HG03039 (cell line): Measurements from ENCODE around the gene OBI1.
"Not testable (repeated sequence)": the region's sequence is repeated elsewhere in the genome, so short reads cannot be mapped to it uniquely, and the experiment has no call there.

Experiments used
- ATAC-seq: cut with Tn5 transposase; IDR thresholded peaks from one replicate; pipeline ENCODE4 v1.9.1; 2021; ENCODE audit warnings: mild to moderate bottlenecking, moderate library complexity; ENCODE audit not compliant: unreplicated experiment

Gene OBI1

DNA sequence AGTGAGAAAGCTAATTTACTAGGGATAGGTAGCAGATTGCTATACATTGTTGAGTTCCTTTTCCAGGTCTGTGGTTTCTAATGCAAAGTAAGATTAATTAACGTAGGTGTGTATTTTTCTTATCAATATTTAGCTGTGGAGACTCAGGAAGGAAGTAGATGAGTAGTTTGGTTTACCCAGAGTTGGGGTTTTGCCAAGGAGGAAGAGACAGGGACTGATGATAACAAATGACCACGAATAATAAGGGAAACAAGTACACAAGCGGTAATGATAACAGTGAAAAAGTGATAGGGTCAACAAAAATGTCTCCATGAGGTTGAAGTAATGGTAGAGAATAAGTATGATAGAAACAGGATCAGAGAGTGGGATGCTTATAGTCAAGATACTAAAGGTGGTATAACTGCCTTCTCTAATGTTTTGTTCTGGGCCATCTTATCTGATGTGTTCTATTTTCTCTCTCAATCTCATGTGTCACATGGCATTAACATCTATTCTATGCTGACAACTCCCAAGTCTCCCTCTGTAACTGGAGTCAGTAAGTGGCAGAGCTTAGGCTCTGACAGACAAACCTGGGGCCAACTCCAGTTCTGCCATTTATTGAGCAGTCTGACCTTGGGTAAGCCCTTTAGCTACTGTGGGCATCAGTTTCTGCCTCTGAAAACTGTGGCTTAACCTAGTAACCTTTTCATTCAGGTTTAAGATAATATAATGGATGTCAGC is 8.8 kb downstream of the OBI1 start:
- ATAC-seq = no peak

DNA sequence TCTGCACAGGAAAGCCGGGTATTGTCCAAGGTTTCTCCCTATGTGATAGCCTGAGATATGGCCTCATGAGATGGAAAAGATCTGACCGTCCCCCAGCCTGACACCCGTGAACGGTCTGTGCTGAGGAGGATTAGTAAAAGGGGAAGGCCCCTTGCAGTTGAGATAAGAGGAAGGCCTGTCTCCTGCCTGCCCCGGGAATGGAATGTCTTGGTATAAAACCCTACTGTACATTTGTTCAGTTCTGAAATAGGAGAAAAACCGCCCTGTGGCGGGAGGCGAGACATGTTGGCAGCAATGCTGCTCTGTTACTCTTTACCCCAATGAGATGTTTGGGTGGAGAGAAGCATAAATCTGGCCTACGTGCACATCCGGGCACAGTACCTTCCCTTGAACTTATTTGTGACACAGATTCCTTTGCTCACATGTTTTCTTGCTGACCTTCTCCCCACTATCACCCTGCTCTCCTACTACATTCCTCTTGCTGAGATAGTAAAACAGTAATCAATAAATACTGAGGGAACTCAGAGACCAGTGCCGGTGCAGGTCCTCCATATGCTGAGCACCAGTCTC is 11.8 kb downstream of the OBI1 start:
- ATAC-seq = not testable (repeated sequence)

DNA sequence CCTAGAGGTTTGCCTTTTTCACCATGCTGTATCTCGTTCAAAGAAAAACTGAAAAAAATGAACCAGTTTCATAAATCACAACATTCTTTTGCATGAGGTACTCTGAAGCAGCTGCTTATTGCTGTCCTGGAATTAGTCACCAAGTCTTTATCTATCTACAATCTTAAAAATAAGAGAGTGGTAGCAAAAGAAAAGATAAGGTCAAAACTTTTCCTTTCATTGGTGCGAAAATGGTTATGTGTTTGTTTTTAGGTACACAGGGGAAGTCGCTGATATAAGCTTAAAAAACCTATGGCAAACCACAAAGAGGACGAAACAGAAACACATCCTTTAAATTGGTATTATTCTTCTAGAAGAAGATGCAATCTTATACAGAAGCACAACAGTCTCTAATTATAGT is 20.7 kb downstream of the OBI1 start:
- ATAC-seq = peak; percentile 73

DNA sequence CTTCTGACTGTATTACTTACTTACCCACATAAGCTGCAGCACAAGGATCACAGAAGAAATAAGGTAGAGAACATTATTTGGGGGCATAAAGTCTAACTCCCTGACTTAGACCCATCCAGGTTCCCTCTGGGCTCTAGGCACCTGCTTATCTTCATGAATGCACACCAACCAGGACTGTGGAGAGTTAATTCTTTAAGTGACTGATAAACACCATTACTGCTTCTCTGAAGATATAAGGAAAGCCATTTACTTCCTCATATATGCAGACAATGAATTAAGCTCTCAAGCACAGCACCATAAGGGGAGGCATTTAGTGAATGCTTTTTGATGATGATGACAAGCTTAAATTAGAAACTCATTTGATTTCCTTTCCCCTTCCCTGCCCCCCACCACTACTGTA is 22.5 kb downstream of the OBI1 start:
- no peak for ATAC-seq

DNA sequence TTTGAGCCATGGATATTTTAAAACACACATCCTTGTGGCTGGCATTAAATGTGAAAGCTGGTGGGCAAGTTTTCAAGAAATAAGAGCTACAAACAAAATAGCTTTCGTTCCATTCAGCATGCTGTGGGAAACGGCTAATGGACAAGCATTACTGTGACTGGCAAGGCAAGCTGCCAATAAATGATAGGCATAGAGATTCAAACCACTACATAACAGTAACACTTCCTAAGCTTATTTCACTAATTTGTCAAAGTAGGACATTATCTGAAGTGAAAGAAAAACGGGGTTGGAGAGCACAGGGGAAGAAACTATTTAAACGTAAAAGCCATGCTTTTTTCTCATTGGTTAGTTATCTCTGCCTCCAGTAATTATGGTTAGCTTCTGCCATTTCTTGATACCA is 26.0 kb downstream of the OBI1 start:
- ATAC-seq = no peak

DNA sequence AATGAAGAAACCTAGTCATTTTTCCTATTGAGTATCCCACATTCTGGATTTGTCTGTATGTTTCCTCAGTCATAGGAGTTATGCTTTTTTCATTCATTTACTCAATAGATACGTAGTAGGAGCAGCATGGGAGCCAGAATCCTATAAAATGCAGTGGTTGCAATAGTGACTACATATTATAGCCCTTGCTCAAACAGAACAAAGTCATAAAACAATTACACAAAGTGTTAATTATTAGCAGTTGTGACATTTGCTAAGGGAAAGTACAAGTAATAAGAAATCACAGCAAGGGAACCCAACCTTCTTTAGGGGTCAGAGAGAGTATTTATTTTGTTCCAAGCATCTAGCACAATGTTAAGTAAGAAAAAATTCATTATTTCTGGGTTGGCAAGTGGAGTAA is 27.9 kb downstream of the OBI1 start:
- ATAC-seq = no peak

DNA sequence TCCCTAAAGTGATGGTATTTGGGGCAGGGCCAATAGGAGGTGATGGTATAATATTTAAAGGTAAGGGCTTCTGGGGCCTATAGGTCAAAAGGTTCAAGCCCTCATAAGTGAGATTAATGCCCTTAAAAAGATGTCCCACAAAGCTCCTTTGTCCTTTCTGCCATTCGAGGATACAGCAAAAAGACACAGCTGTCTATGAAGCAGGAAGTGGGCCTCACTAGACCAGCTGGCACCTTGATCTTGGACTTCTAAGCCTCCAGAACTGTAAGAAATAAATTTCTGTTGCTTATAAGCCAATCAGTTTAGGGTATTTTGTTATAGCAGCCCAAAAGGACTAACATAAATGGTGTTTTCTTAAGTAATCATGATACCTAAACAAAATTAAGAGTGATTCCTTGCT is 28.4 kb downstream of the OBI1 start:
- ATAC-seq = no peak

DNA sequence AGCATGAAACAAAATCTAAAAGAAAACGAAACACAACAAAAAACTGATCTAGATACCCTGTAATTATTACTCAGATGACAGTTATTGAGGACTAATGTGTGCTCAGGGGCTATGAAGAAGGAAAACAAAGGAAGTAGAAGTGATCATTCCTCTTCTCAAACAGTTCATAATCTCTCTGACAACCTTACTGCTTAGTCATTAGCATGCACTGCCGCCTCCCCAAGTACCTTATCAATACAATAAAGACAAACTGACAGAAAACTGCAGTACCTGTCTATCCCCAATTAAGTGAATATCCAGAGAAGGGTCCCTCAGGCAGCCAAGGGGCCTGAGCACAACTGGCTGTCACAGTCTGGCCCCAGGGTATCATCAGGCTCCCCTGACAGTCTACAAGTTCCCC is 33.6 kb downstream of the OBI1 start:
- no peak for ATAC-seq

DNA sequence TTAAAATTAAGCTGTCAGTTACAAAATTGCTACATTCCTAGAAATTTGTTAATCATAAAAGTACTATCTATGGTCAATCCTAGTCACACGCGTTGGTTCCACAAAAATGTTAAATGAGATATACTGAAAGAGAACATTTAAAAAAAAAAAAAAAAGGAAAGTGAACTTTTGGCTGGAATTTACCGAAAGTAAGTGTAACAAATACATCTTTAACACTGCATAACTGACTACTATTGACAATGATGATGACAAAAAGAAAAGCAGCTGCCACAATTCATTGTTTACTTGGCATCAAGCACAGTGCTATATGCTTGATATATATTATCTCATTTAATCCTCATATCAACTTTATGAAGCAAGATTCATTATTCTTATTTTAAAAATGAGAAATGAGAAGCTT is 35.8 kb downstream of the OBI1 start:
- no peak for ATAC-seq

DNA sequence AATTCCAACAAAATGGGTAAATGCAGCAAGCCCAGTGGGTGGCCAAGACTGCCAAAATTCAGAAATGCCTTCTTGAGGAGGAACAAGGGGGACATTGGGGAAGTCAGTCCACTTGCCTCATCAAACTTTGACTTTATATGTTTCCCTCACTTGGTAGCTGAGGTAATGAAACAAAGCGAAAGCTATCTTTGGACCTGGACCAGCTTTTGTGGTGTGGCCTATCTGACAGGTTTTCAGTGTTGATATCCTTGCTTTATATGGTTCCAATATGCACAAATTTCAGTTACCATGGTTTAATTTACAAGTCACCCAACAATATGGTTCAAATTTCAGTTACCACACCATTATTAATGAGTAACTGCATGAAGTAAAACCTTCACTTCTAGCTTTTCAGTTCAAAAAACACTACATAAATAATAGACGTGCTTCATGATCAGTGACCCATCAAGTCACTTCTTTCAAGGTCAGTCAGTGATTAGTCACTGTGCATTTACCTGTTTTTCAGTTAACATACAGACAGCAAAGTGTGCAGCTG is 38.0 kb downstream of the OBI1 start:
- no peak for ATAC-seq

DNA sequence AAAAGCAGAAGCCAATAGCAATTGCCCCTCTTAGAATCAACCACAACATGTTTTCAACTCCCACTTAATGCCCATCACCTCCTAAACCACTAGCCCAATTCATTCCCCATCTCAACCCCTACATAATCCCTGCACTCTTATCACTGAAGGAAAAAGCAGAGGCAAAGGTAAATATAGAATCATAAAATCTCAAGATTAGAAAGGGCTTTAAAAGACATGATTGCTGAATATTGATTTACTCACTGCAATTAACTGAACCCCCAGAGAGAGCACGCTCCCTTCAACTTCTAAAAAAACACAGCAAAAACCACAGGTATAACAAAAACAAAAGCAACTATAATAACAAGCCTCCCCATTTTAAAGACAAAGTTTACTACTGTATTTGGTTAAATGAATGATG is 40.5 kb downstream of the OBI1 start:
- ATAC-seq = no peak

DNA sequence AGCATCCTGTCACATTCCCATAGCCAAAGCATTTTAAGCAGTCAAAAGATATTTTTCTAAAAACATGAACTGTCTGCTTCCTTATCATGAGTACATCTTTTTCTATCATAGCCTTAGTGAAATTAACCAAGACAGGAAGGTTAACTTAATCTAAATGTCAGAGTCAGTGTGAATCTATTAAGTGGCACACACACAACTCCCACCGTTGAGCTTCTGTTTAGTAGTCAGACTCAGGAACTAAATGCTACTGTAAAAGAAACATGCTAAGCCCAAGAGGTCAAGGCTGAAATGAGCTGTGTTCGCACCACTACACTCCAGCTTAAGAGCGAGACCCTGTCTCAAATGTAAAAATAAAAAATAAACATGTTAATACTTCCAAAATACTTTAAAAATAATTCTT is 47.9 kb downstream of the OBI1 start:
- ATAC-seq = no peak

DNA sequence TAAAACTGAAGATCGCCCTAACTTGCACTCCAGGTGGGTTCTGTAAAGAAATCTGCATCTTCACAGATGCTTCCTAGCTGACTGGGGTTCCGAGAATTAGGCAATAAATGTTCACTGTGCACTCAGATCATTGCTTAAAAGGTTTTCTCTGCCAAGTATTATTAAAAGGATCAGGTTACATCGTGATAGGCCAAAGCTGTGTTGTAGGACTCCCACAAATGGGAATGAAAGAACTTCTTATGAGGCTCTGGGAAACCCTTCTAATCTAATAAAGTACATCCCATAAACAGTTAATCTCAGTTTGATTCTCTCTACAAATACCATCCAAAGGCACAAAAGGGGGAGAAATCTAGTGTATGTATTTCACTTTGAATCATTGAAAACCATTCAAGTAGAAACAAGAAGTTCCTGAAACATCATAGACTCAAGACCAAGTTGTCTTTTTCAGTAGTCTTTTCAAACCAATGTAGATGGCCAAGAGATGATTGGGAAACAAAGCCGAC is 48.5 kb downstream of the OBI1 start:
- ATAC-seq = no peak

DNA sequence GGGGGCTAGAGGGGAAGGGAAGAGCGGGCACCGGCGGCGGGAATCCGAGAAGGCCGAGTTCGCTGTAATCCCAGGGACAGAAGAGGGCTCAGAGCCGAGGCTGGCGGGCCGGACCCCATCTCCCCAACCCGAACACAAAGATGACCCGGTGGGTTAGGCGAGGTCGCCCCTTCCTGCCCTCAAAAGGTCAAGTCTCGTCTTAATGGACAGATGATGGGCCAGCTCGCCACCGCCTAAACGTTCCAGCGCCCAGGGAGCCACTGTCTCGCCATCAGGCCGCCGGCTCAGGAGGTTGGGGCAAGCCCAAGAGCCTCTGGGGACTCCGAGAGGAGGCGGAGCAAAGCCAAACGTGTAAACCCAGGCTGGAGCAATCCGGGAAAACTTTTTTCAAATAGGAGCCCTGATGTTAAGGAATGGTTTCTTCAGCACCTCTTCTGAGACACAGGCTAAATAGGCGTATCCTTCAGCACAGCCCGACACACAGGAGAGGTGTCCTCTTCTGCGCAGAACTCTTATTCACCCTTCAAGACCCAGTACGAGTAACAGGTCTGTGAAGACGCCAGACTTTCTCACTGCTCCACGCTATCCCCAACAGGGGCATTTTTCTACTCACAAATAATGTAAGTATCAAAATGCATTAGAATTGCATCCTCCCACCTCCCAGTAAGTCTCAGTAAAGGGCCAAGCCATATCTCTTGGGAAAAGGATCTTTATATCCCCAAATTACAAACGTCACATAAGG is 49.3 kb downstream of the OBI1 start:
- ATAC-seq = no peak

DNA sequence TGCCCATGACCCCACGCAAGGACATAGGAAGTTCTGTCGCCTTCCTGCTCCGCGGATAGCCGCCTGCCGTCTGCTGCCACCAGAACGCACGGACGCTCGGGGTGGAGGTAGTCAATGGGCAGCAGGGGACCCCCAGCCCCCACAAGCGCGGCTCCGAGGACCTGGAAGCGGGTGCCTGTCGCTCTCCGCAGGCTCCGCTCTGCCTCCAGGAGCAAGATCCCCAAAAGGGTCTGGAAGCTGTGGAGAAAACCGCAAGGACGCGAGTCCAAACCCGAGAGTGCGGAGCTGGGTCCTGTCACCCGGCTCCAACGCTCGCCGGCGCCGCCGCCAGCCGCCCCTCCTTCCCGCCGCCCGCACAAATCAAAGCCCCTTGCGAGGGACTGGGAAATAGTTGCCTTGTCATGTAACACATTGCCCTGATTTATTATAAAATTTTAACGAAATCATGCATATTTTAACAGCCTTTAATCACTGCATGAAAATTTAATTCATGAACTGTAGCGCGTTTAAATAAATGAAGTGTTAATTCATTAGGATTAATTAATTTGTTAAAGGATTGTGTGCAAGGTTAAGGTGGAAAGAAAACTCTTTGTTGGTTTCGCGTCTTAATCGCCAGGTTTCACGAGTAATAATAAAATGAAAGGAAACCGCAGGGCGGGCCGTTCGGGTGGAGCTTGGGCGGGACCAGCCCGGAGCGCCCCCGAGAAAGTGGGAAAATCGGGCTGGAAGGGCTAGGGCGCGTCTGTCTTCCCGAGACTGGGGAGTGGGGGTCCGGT is 50.1 kb downstream of the OBI1 start:
- ATAC-seq = no peak

DNA sequence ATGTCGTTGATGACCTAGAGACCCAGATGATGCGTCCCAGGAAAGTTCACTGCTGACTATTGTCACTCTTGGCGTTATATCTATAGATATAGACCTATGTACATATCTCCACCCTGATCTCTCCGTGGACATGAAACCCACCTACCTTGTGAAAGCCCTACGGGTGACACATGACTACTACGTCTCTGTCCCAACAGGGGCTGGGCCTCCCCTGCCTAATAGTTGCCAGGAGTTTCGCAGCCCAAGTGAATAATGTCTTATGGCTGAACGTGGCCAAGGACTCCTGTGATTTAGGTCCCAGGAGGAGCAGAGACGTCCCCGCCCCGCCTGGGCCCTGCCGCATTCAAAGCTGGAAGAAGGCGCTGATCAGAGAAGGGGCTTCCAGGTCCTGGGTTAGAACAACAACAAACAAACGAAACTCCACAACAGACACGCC is 50.7 kb downstream of the OBI1 start:
- no peak for ATAC-seq

DNA sequence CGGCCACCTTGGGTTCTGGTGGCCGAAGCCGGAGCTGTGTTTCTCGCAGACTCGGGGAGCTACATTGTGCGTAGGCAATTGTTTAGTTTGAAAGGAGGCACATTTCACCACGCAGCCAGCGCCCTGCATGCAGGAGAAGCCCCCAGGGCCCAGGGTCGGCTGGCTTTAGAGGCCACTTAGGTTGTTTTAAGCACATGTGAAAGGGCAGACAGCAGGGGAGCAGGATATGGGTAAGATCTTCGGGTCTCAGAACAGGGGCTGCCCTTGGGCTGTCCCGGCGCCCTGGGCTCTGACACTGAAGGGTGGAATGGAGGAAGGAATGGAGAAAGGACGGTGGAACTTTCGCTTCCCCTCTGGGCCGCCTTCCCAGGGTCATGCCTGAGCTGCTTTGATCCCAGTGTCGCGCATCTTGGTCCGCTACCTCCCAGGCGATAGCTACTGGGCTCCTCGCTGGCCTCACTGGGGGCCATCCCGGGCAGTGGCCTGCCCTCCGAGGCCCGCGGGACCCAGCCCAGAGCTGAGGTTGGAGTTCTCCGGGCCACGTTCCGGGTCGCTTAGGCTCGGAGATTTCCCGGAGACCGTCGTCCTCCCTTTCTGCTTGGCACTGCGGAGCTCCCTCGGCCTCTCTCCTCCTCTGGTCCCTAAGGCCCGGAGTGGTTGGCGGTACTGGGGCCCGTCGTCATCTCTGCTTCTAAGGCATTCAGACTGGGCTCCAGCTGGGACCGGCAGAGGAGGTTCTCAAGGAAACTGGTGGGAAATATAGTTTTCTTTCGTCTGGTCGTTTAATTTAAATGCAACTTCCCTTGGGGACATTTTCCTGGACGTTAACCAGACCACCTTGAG is 51.3 kb downstream of the OBI1 start:
- ATAC-seq = no peak

DNA sequence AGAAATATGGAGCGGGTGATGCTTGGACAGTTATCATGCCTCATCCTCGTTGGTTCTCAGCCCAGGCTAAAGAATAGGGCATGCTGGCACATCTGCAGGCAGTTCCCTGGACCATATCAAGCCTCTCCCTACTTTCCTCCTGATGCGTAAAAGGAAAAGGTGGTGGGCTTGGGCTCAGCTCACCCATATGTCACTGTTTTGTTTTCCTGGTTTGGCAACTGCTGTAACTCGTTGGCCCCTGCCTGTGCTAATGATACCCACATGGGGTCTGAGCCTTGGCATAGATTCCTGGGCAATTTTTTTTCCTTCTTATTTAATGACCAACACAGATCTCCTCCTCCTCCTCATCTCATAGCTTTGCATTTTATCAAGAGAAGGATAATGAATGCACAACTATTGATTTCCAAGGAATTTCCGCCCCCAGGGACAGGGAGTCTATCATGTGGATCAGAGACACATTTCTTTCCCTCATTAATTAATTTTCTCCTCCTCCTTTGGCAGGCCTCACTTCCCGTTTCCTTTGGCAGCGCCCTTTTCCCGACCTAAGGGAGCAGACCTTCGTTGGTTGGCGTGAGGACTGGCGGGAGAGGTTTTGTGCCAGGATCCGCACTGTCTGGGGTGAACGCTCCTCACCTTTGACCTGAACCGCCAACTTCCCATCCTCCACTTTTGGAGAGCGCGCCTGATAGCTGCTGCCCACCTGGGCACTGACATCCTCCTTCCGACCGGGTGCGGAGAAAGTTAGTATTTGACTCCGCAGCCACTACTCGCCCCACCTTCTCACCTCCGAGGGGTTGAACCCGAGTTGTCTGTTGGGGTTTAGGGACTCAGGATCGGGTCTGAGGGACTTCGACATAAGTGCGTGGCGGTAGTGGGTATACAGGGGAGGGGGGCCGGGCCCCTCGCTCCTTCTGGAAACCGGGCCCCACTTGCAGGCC is 52.2 kb downstream of the OBI1 start:
- ATAC-seq = no peak
